HepG2 (cell line): ENCODE measurements around the gene PFDN2. TPM values are rescaled to one million over a fixed set of nuclear protein-coding genes. Genes with fewer than 3 reads are reported as not detected.

ENCODE experiments used
- ATAC-seq: fragments of 200-7000 bp; cut with Tn5 transposase; 3 replicates; pipeline ENCODE4 v1.9.1; 2020; ENCODE audit warnings: mild to moderate bottlenecking, moderate library complexity
- BruUV-seq: library from RNA; stranded (reverse); fragments of 400-500 nt; replicated peaks from 2 replicates; lab custom pipeline; 2021; lab: Mats Ljungman, UMichigan
- CTCF ChIA-PET: fragments of 300-600 bp; formaldehyde crosslinking; extraction: SDS; loops from one replicate; lab custom pipeline; 2021; ENCODE audit warnings: low total read pairs, inconsistent platforms, low intra/inter-chr PET ratio; lab: Yijun Ruan, JAX
- POLR2A ChIA-PET: fragments of 350-600 bp; sonication (Branson Sonifier 250); formaldehyde crosslinking; loops from one replicate; lab custom pipeline; 2020; ENCODE audit warnings: antibody characterized with exemption, inconsistent platforms; lab: Yijun Ruan, JAX
- DNase-seq: peaks from one replicate; pipeline ENCODE4 v3.0.0-alpha.2; 2015; ENCODE audit warnings: low spot score
- FAIRE-seq: peaks from 3 replicates; lab custom pipeline; 2011; peaks lifted over from hg19 to GRCh38; lab: Jason Lieb, UNC
- H2AFZ ChIP-seq: one replicate; pipeline ENCODE4 v1.6.1; 2011; ENCODE audit warnings: low read length, inconsistent platforms
- H3K27ac ChIP-seq: fragments of 300-600 bp; 3 replicates; pipeline ENCODE4 v1.8.0; 2011; ENCODE audit warnings: mixed run types, mild to moderate bottlenecking, mixed read lengths, low read length, inconsistent platforms; ENCODE audit not compliant: insufficient read depth; ENCODE audit errors: extremely low read length
- H3K27me3 ChIP-seq, 2 experiments: fragments of 200-600 bp in 1 of 2; 2 replicates in 1 of 2; 3 replicates in 1 of 2; pipeline versions ENCODE4 v1.6.0 to v1.8.0; 2011; ENCODE audit warnings: low read length in 2 of 2, mild to moderate bottlenecking in 2 of 2, moderate library complexity in 2 of 2, inconsistent platforms in 1 of 2; ENCODE audit not compliant: insufficient read depth in 2 of 2, control insufficient read depth in 1 of 2
- H3K36me3 ChIP-seq, 2 experiments: fragments of 200-600 bp in 1 of 2; replicated peaks in 1 of 2; 2 replicates in 1 of 2; 3 replicates in 1 of 2; pipeline versions ENCODE4 v1.5.1 to v1.8.0; 2011; ENCODE audit warnings: low read length in 2 of 2, inconsistent platforms in 1 of 2; ENCODE audit not compliant: insufficient read depth in 2 of 2, control insufficient read depth in 1 of 2
- H3K4me1 ChIP-seq: 2 replicates; pipeline ENCODE4 v1.5.1; 2012; ENCODE audit warnings: low read length, inconsistent platforms; ENCODE audit not compliant: insufficient read depth
- H3K4me2 ChIP-seq: 2 replicates; pipeline ENCODE4 v1.6.0; 2011; ENCODE audit warnings: low read depth, low read length, inconsistent platforms
- H3K4me3 ChIP-seq, 3 experiments: fragments of 200-600 bp in 1 of 3; sonication (generic), shearing (Covaris generic) in 1 of 3; replicated peaks in 1 of 3; 2 replicates each; pipeline ENCODE4 v1.5.1; 2011 to 2016; ENCODE audit warnings: low read length in 3 of 3, inconsistent platforms in 2 of 3, low read depth in 2 of 3, mild to moderate bottlenecking in 2 of 3, control low read depth in 1 of 3, mixed read lengths in 1 of 3; ENCODE audit not compliant: insufficient read depth in 1 of 3
- H3K79me2 ChIP-seq: one replicate; pipeline ENCODE4 v1.6.1; 2011; ENCODE audit warnings: low read length, inconsistent platforms; ENCODE audit not compliant: insufficient read depth
- H3K9ac ChIP-seq: 2 replicates; pipeline ENCODE4 v1.6.0; 2011; ENCODE audit warnings: mild to moderate bottlenecking, low read depth, low read length, inconsistent platforms; ENCODE audit not compliant: insufficient read depth
- H3K9me3 ChIP-seq: 2 replicates; pipeline ENCODE4 v1.5.1; 2012; ENCODE audit warnings: mild to moderate bottlenecking, low read length
- H4K20me1 ChIP-seq: 2 replicates; pipeline ENCODE4 v1.6.0; 2011; ENCODE audit warnings: inconsistent platforms, mild to moderate bottlenecking, low read length, moderate library complexity; ENCODE audit not compliant: insufficient read depth
- ISL2 ChIP-seq: sonication (generic); formaldehyde crosslinking; IDR thresholded peaks from 2 replicates; pipeline ENCODE4 v1.5.0; 2020; ENCODE audit warnings: missing genetic modification reagents
- MAFK ChIP-seq, 2 experiments: IDR thresholded peaks in 1 of 2; conservative IDR thresholded peaks in 1 of 2; 2 replicates each; pipeline ENCODE4 v1.6.1; 2011; ENCODE audit warnings: improper control_type of control experiment in 2 of 2, low read length in 2 of 2
- MZF1 ChIP-seq: sonication (generic); formaldehyde crosslinking; IDR thresholded peaks from 2 replicates; pipeline ENCODE4 v1.8.1; 2023; ENCODE audit warnings: mild to moderate bottlenecking, missing genetic modification reagents, borderline replicate concordance
- TGIF2 ChIP-seq: IDR thresholded peaks from 2 replicates; pipeline ENCODE4 v1.6.1; 2016; ENCODE audit warnings: control low read depth, missing compliant biosample characterization
- ZC3H4 ChIP-seq: sonication (generic); formaldehyde crosslinking; IDR thresholded peaks from 2 replicates; pipeline ENCODE4 v1.4.0; 2020; ENCODE audit warnings: missing genetic modification reagents, borderline replicate concordance
- ZNF44 ChIP-seq: sonication (generic); formaldehyde crosslinking; IDR thresholded peaks from 2 replicates; pipeline ENCODE4 v1.5.1; 2020; ENCODE audit warnings: mild to moderate bottlenecking, missing genetic modification reagents
- ZNF558 ChIP-seq: sonication (generic); formaldehyde crosslinking; IDR thresholded peaks from 2 replicates; pipeline ENCODE4 v1.9.0; 2022; ENCODE audit warnings: mild to moderate bottlenecking, missing genetic modification reagents, borderline replicate concordance
- ZNF777 ChIP-seq: sonication (generic); formaldehyde crosslinking; IDR thresholded peaks from 2 replicates; pipeline ENCODE4 v1.4.0; 2020; ENCODE audit warnings: missing genetic modification reagents
- ZSCAN9 ChIP-seq: IDR thresholded peaks from 2 replicates; pipeline ENCODE4 v1.6.1; 2016; ENCODE audit warnings: borderline replicate concordance
- WGBS: methylation state at CpG from one replicate; pipeline ENCODE4 v1.1.6; 2017; ENCODE audit warnings: low lambda C conversion rate; 5-methylcytosine and 5-hydroxymethylcytosine counted together
- in situ Hi-C: cut with HindIII; loops from 2 replicates; pipeline ENCODE4 v1.10.0; 2017; ENCODE audit warnings: low pct_unique_long_range_greater_than_20kb; ENCODE audit not compliant: extremely low pct_ligation_motif_present
- intact Hi-C: fragments of 100-400 bp; cut with micrococcal nuclease; formaldehyde crosslinking; loops from one replicate; pipeline ENCODE4 v1.10.0; 2022; ENCODE audit not compliant: unreplicated experiment
- polyA plus RNA-seq, 8 experiments: library from polyadenylated mRNA; depleted of rRNA in 3 of 8; stranded (reverse) in 7 of 8; unstranded in 1 of 8; fragments of >200 nt; fragmentation: Illumina TruSeq in 4 of 8; extraction: Trizol in 4 of 8; gene quantifications; 2 replicates each; pipeline versions ENCODE4 v1.2.1 to v1.2.3, GENCODE V29; 2011 to 2016; ENCODE audit warnings: low read depth in 4 of 8, missing spikeins in 1 of 8, mixed read lengths in 1 of 8; ENCODE audit not compliant: insufficient read depth in 1 of 8
- total RNA-seq, 5 experiments: library from RNA; depleted of rRNA; stranded (reverse); fragments of >200 nt; fragmentation: Illumina TruSeq; extraction: Trizol; gene quantifications; 2 replicates each; pipeline ENCODE4 v1.2.3, GENCODE V29; 2016; ENCODE audit warnings: low read depth in 1 of 5
- TF ChIP-seq, protein P1 (sequence below): sonication (generic); formaldehyde crosslinking; IDR thresholded peaks from 2 replicates; pipeline ENCODE4 v1.5.0; 2020; ENCODE audit warnings: missing genetic modification reagents, mild to moderate bottlenecking, borderline replicate concordance
- TF ChIP-seq, protein P2 (sequence below): fragments of 450-650 bp; IDR thresholded peaks from 2 replicates; pipeline ENCODE4 v1.6.1; 2016
- TF ChIP-seq, protein P3 (sequence below): sonication (generic); formaldehyde crosslinking; IDR thresholded peaks from 2 replicates; pipeline ENCODE4 v1.4.0; 2020; ENCODE audit warnings: missing genetic modification reagents

The PFDN2 gene
- total and polyA plus RNA-seq, 2 of the 13 experiments (the other 11 are each of a cell fraction or from before 2014, with no cell fraction given), result 62.6 to 63.6 TPM

DNA sequence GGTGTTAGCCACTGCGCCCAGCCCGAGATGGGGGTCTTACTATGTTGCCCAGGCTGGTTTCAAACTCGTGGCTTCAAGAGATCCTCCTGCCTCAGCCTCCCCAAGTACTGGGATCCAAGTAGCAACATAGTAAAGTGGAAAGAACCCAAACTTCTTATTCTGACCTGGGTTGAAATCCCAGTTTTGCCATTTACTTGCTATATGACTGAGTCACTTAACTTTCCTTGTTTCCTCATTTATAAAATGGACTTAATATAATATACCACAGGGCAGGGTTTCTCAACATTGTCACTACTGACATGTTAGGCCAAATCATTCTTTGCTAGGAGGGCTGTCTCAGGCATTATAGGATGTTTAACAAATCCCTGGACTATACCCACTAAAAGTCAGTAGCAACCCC lies 6.7 kb downstream of the PFDN2 start:
- H4K20me1 ChIP-seq, result peaks cover 11% of the 10 kb centered on the region; the same call in 1 of the 2 replicates
- peaks cover 39% of the 10 kb centered on the region for H3K4me1 ChIP-seq
- no peak overlapping the region for H2AFZ ChIP-seq
- H3K9ac ChIP-seq, result no peak overlapping the region
- H3K9me3 ChIP-seq, result no peaks in the 10 kb centered on the region
- 100% methylated on average over 3 of the region's 3 CpGs for WGBS
- in situ Hi-C loops, result no loop called here
- DNase-seq (no peak), FAIRE-seq (no peak), ATAC-seq (no peak)
- H3K27ac ChIP-seq, result no peak overlapping the region
- no peaks in the 10 kb centered on the region for H3K27me3 ChIP-seq
- peaks cover 2 to 14% of the 10 kb centered on the region in 2 experiments; a peak in 4 of 5 replicates for H3K36me3 ChIP-seq
- BruUV-seq, result no TSS peak
- H3K4me3 ChIP-seq, result no peak overlapping the region
- intact Hi-C loops, result no loop called here
- POLR2A ChIA-PET, result no interaction called here
- no peak for TF ChIP-seq MZF1 (CRISPR knock-in tag)
- TF ChIP-seq, all 625 proteins: peak for 0
- peaks cover 66% of the 10 kb centered on the region for H3K79me2 ChIP-seq
- CTCF ChIA-PET, result no interaction called here
- no peak overlapping the region for H3K4me2 ChIP-seq

DNA sequence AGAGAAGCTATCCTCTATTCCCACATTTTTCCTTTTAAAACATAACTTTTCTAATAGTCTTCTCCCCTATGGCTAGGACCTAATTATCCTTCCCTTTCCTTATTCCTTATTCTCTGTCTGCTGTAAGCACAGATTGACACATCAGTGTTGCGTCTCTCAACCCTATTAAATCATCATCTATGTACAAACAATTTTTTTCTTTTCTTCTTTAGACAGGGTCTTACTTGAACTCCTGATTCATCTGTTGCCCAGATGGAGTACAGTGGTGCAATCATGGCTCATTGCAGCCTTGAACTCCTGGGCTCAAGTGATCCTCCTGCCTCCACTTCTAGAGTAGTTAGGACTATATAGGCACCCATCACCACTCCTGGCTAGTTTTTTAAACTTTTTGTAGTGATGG lies 11.4 kb downstream of the PFDN2 start:
- Histone ChIP-seq H3K9ac (no peak overlapping the region), H4K20me1 (no peaks in the 10 kb centered on the region), H3K27ac (no peak overlapping the region), H3K79me2 (peaks cover 32% of the 10 kb centered on the region), H3K4me2 (no peak overlapping the region), H3K9me3 (no peaks in the 10 kb centered on the region), H3K4me3 (no peak overlapping the region), H3K27me3 (no peaks in the 10 kb centered on the region), H3K36me3 (peaks cover 7 to 34% of the 10 kb centered on the region in 2 experiments; a peak in 4 of 5 replicates), H2AFZ (no peak overlapping the region), H3K4me1 (0 out of 2 replicates have a peak, but pooled peaks cover 6% of the 10 kb centered on the region)
- ChIA-PET CTCF (no interaction called here), POLR2A (no interaction called here)
- no peak for ATAC-seq
- FAIRE-seq, result no peak
- no peak for DNase-seq
- in situ Hi-C loops, result no loop called here
- intact Hi-C loops, result no loop called here
- no TSS peak for BruUV-seq
- WGBS, result 100% methylated on average over 1 of the region's 1 CpG
- no peak for TF ChIP-seq ZSCAN9 (CRISPR knock-in tag)
- no peak for TF ChIP-seq ZC3H4 (CRISPR knock-in tag)
- TF ChIP-seq ZNF558 (CRISPR knock-in tag), result no peak
- no peak for TF ChIP-seq MAFK (conservative IDR thresholded peaks at IDR 0.05 in 1 of 2, IDR thresholded peaks at IDR 0.05 in 1 of 2; ENCODE audit: low read length in 2 of 2)
- TF ChIP-seq ZNF44, result no peak
- TF ChIP-seq ISL2 (CRISPR knock-in tag), result no peak
- TF ChIP-seq, protein P1, sequence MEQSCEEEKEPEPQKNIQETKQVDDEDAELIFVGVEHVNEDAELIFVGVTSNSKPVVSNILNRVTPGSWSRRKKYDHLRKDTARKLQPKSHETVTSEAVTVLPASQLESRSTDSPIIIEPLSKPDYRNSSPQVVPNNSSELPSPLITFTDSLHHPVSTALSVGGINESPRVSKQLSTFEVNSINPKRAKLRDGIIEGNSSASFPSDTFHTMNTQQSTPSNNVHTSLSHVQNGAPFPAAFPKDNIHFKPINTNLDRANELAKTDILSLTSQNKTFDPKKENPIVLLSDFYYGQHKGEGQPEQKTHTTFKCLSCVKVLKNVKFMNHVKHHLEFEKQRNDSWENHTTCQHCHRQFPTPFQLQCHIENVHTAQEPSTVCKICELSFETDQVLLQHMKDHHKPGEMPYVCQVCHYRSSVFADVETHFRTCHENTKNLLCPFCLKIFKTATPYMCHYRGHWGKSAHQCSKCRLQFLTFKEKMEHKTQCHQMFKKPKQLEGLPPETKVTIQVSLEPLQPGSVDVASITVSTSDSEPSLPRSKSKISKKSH (CRISPR knock-in tag), result no peak
- TF ChIP-seq, protein P2, sequence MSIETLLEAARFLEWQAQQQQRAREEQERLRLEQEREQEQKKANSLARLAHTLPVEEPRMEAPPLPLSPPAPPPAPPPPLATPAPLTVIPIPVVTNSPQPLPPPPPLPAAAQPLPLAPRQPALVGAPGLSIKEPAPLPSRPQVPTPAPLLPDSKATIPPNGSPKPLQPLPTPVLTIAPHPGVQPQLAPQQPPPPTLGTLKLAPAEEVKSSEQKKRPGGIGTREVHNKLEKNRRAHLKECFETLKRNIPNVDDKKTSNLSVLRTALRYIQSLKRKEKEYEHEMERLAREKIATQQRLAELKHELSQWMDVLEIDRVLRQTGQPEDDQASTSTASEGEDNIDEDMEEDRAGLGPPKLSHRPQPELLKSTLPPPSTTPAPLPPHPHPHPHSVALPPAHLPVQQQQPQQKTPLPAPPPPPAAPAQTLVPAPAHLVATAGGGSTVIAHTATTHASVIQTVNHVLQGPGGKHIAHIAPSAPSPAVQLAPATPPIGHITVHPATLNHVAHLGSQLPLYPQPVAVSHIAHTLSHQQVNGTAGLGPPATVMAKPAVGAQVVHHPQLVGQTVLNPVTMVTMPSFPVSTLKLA, result no peak
- TF ChIP-seq, protein P3, sequence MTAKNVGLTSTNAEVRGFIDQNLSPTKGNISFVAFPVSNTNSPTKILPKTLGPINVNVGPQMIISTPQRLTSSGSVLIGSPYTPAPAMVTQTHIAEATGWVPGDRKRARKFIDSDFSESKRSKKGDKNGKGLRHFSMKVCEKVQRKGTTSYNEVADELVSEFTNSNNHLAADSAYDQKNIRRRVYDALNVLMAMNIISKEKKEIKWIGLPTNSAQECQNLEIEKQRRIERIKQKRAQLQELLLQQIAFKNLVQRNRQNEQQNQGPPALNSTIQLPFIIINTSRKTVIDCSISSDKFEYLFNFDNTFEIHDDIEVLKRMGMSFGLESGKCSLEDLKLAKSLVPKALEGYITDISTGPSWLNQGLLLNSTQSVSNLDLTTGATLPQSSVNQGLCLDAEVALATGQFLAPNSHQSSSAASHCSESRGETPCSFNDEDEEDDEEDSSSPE (CRISPR knock-in tag), result no peak
- TF ChIP-seq TGIF2 (CRISPR knock-in tag), result no peak
- no peak for TF ChIP-seq ZNF777 (CRISPR knock-in tag)
